ENCODE data around the gene SLC29A2. TPM values are rescaled to one million over a fixed set of nuclear protein-coding genes. Genes with fewer than 3 reads are reported as not detected.
A peak's percentile ranks its signal among the peaks of the same experiment; 100 is the strongest.

SLC29A2 gene
- total RNA-seq, 1 donor from 2014 or later: 6.9 TPM

GRCh38 chr11:66326261-66327111 is 45.1 kb downstream of the SLC29A2 start:
- H3F3A ChIP-seq (ENCODE audit: low read depth): no peaks in the 10 kb centered on the region
- no peak overlapping the region for H2AFZ ChIP-seq (replicated peaks)
- no peaks in the 10 kb centered on the region for H3K9me3 Mint-ChIP-seq
- H3K4me2 ChIP-seq: no peak overlapping the region
- H3K4me1 ChIP-seq: peaks cover 11% of the 10 kb centered on the region
- no peaks in the 10 kb centered on the region for H4K20me1 ChIP-seq (ENCODE audit: low read depth)
- H3K9ac ChIP-seq: no peak overlapping the region
- peaks cover 21% of the 10 kb centered on the region for H3K27me3 Mint-ChIP-seq (ENCODE audit: insufficient read depth, low read depth)
- H3K36me3 ChIP-seq: no peaks in the 10 kb centered on the region
- H3K27ac Mint-ChIP-seq: peak overlapping the region; percentile 12
- DNase-seq (ENCODE audit: low spot score): no peak
- H3K27ac ChIP-seq: no peak overlapping the region
- no peaks in the 10 kb centered on the region for H3K79me2 ChIP-seq (ENCODE audit: low read depth)
- no peak for TF ChIP-seq EZH2phosphoT487 (IDR thresholded peaks at IDR 0.05)
- TF ChIP-seq CTCF (IDR thresholded peaks at IDR 0.05): no peak
- TF ChIP-seq EZH2 (IDR thresholded peaks at IDR 0.05): no peak
- no peak overlapping the region for H3K4me3 ChIP-seq
- peaks cover 51% of the 10 kb centered on the region for H3K4me1 Mint-ChIP-seq
- no peaks in the 10 kb centered on the region for H3K36me3 Mint-ChIP-seq
- peaks cover 3% of the 10 kb centered on the region for H3K27me3 ChIP-seq
- no peaks in the 10 kb centered on the region for H3K9me3 ChIP-seq (ENCODE audit: low read depth)
- no peak overlapping the region for H3K4me3 Mint-ChIP-seq

GRCh38 chr11:66325263-66325671 is 46.3 kb downstream of the SLC29A2 start:
- H3K36me3 ChIP-seq: no peaks in the 10 kb centered on the region
- H3K4me2 ChIP-seq: no peak overlapping the region
- H3F3A ChIP-seq (ENCODE audit: low read depth): no peaks in the 10 kb centered on the region
- no peak for TF ChIP-seq CTCF (IDR thresholded peaks at IDR 0.05)
- no peak for TF ChIP-seq EZH2phosphoT487 (IDR thresholded peaks at IDR 0.05)
- no peak for TF ChIP-seq EZH2 (IDR thresholded peaks at IDR 0.05)
- H4K20me1 ChIP-seq (ENCODE audit: low read depth): no peaks in the 10 kb centered on the region
- no peak overlapping the region for H2AFZ ChIP-seq (replicated peaks)
- H3K27ac ChIP-seq: no peak overlapping the region
- H3K9me3 Mint-ChIP-seq: peaks cover 2% of the 10 kb centered on the region
- no peaks in the 10 kb centered on the region for H3K9me3 ChIP-seq (ENCODE audit: low read depth)
- H3K4me3 ChIP-seq: no peak overlapping the region
- peaks cover 51% of the 10 kb centered on the region for H3K4me1 Mint-ChIP-seq
- no peak overlapping the region for H3K27ac Mint-ChIP-seq
- H3K27me3 ChIP-seq: peaks cover 3% of the 10 kb centered on the region
- no peaks in the 10 kb centered on the region for H3K36me3 Mint-ChIP-seq
- no peak for DNase-seq (ENCODE audit: low spot score)
- H3K79me2 ChIP-seq (ENCODE audit: low read depth): no peaks in the 10 kb centered on the region
- H3K27me3 Mint-ChIP-seq (ENCODE audit: insufficient read depth, low read depth): peaks cover 21% of the 10 kb centered on the region
- no peak overlapping the region for H3K4me3 Mint-ChIP-seq
- peaks cover 11% of the 10 kb centered on the region for H3K4me1 ChIP-seq
- no peak overlapping the region for H3K9ac ChIP-seq

GRCh38 chr11:66324664-66325063 is 46.9 kb downstream of the SLC29A2 start:
- Histone ChIP-seq H3K4me1 (peaks cover 11% of the 10 kb centered on the region), H3K27ac (no peak overlapping the region), H4K20me1 (ENCODE audit: low read depth) (no peaks in the 10 kb centered on the region), H3K79me2 (ENCODE audit: low read depth) (no peaks in the 10 kb centered on the region), H3K9ac (no peak overlapping the region), H3K9me3 (ENCODE audit: low read depth) (no peaks in the 10 kb centered on the region), H3K36me3 (no peaks in the 10 kb centered on the region), H2AFZ (replicated peaks) (peak overlapping the region; percentile 70), H3K27me3 (peaks cover 3% of the 10 kb centered on the region), H3K4me2 (peak overlapping the region; percentile 47), H3K4me3 (no peak overlapping the region), H3F3A (ENCODE audit: low read depth) (no peaks in the 10 kb centered on the region)
- peaks cover 54% of the 10 kb centered on the region for H3K4me1 Mint-ChIP-seq
- H3K36me3 Mint-ChIP-seq: no peaks in the 10 kb centered on the region
- TF ChIP-seq EZH2 (IDR thresholded peaks at IDR 0.05) (no peak), EZH2phosphoT487 (IDR thresholded peaks at IDR 0.05) (no peak), CTCF (IDR thresholded peaks at IDR 0.05) (no peak)
- H3K27ac Mint-ChIP-seq: peak overlapping the region; percentile 96
- peaks cover 24% of the 10 kb centered on the region for H3K27me3 Mint-ChIP-seq (ENCODE audit: insufficient read depth, low read depth)
- no peak overlapping the region for H3K4me3 Mint-ChIP-seq
- DNase-seq (ENCODE audit: low spot score): no peak
- peaks cover 7% of the 10 kb centered on the region for H3K9me3 Mint-ChIP-seq

All from neural progenitor cell (in vitro differentiated cells).